Body of pancreas (tissue), 4 donors: ENCODE results near the gene PDHX.

Source experiments
- POLR2A ChIP-seq, 3 donors: fragments of 450-650 bp; IDR thresholded peaks; one replicate each; pipeline ENCODE4 v1.6.1; 2016; ENCODE audit warnings: antibody characterized with exemption in 3 of 3, mild to moderate bottlenecking in 2 of 3
- TF ChIP-seq, protein P1 (sequence below), 7 experiments: fragments of 450-650 bp in 4 of 7; fragments of 200-600 bp in 3 of 7; sonication (generic) in 3 of 7; IDR thresholded peaks; one replicate each; pipeline ENCODE4 v1.5.1; 2016 to 2019; ENCODE audit warnings: antibody characterized with exemption in 7 of 7

- TF ChIP-seq, protein P1, sequence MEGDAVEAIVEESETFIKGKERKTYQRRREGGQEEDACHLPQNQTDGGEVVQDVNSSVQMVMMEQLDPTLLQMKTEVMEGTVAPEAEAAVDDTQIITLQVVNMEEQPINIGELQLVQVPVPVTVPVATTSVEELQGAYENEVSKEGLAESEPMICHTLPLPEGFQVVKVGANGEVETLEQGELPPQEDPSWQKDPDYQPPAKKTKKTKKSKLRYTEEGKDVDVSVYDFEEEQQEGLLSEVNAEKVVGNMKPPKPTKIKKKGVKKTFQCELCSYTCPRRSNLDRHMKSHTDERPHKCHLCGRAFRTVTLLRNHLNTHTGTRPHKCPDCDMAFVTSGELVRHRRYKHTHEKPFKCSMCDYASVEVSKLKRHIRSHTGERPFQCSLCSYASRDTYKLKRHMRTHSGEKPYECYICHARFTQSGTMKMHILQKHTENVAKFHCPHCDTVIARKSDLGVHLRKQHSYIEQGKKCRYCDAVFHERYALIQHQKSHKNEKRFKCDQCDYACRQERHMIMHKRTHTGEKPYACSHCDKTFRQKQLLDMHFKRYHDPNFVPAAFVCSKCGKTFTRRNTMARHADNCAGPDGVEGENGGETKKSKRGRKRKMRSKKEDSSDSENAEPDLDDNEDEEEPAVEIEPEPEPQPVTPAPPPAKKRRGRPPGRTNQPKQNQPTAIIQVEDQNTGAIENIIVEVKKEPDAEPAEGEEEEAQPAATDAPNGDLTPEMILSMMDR (IDR thresholded peaks at IDR 0.05) = no peak
- no peak for TF ChIP-seq POLR2A (IDR thresholded peaks at IDR 0.05)
Measured at GRCh38 chr11:34938611-34939010, 22.2 kb downstream of the PDHX start.
